ENCODE measurements around the gene ARL15.

GRCh38 chr5:53892224-53892623, 418.1 kb downstream of the ARL15 start:
- TF ChIP-seq, protein P1, sequence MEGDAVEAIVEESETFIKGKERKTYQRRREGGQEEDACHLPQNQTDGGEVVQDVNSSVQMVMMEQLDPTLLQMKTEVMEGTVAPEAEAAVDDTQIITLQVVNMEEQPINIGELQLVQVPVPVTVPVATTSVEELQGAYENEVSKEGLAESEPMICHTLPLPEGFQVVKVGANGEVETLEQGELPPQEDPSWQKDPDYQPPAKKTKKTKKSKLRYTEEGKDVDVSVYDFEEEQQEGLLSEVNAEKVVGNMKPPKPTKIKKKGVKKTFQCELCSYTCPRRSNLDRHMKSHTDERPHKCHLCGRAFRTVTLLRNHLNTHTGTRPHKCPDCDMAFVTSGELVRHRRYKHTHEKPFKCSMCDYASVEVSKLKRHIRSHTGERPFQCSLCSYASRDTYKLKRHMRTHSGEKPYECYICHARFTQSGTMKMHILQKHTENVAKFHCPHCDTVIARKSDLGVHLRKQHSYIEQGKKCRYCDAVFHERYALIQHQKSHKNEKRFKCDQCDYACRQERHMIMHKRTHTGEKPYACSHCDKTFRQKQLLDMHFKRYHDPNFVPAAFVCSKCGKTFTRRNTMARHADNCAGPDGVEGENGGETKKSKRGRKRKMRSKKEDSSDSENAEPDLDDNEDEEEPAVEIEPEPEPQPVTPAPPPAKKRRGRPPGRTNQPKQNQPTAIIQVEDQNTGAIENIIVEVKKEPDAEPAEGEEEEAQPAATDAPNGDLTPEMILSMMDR (IDR thresholded peaks at IDR 0.05): no peak
- TF ChIP-seq EZH2 (IDR thresholded peaks at IDR 0.05; ENCODE audit: borderline replicate concordance, insufficient read depth, low read depth, low read length, poor library complexity, severe bottlenecking): no peak

All from B cell (primary cell).